HFFc6 (cell line): Measurements from ENCODE around the gene WDPCP. TPM values are rescaled to one million over a fixed set of nuclear protein-coding genes. Genes with fewer than 3 reads are reported as not detected.

Source experiments
- DNase-seq: peaks from one replicate; pipeline ENCODE4 v3.0.0-alpha.2; 2018
- H3K27ac Mint-ChIP-seq: 2 replicates; pipeline ENCODE4 v1.8.0; 2020; ENCODE audit warnings: mild to moderate bottlenecking, mixed read lengths
- H3K27me3 Mint-ChIP-seq: 2 replicates; pipeline ENCODE4 v1.8.0; 2021; ENCODE audit warnings: mild to moderate bottlenecking, moderate library complexity, mixed read lengths; ENCODE audit not compliant: insufficient read depth
- H3K36me3 Mint-ChIP-seq: 2 replicates; pipeline ENCODE4 v1.8.0; 2021; ENCODE audit warnings: low read depth, mixed read lengths
- H3K4me1 Mint-ChIP-seq: 2 replicates; pipeline ENCODE4 v1.8.0; 2020; ENCODE audit warnings: low read depth, mixed read lengths
- H3K4me3 Mint-ChIP-seq: 2 replicates; pipeline ENCODE4 v1.8.0; 2020; ENCODE audit warnings: mild to moderate bottlenecking, moderate library complexity, mixed read lengths
- H3K9me3 Mint-ChIP-seq: 2 replicates; pipeline ENCODE4 v1.8.0; 2020; ENCODE audit warnings: mild to moderate bottlenecking, mixed read lengths
- CTCF ChIP-seq: fragments of 200-600 bp; sonication (generic); IDR thresholded peaks from 2 replicates; pipeline ENCODE4 v1.5.0; 2021; ENCODE audit warnings: antibody characterized with exemption, mild to moderate bottlenecking
- total RNA-seq, 6 experiments: library from RNA; stranded (reverse); fragmentation: NEBNext Ultra II Directional; extraction: Animal tissue kit (Norgen Biotek cat#: 25700); gene quantifications; 2 replicates in 1 of 6; 3 replicates in 5 of 6; pipeline ENCODE4 v1.2.3, GENCODE V29; 2021

WDPCP gene
- total RNA-seq, 6 experiments from 2014 or later = 3.0 to 5.9 (median 4.6) TPM

GRCh38 chr2:63544017-63544627, 44.2 kb downstream of the WDPCP start:
- H3K36me3 Mint-ChIP-seq = no peaks in the 10 kb centered on the region
- peak; percentile 81 for TF ChIP-seq CTCF
- no peak for DNase-seq

GRCh38 chr2:63539416-63540162, 48.7 kb downstream of the WDPCP start:
- TF ChIP-seq CTCF = no peak
- Mint-ChIP-seq H3K27me3 (no peaks in the 10 kb centered on the region; the same call in 1 of the 2 replicates), H3K4me3 (no peak overlapping the region), H3K4me1 (peaks cover 17% of the 10 kb centered on the region), H3K27ac (no peak overlapping the region), H3K9me3 (peaks cover 5% of the 10 kb centered on the region), H3K36me3 (peaks cover 5% of the 10 kb centered on the region; the same call in 1 of the 2 replicates)
- no peak for DNase-seq

More at GRCh38 chr2:63544017-63544627, 44.2 kb downstream of the WDPCP start:
- H3K9me3 Mint-ChIP-seq = no peaks in the 10 kb centered on the region
- no peaks in the 10 kb centered on the region for H3K27me3 Mint-ChIP-seq
- no peak overlapping the region for H3K4me3 Mint-ChIP-seq
- H3K27ac Mint-ChIP-seq = no peak overlapping the region
- H3K4me1 Mint-ChIP-seq = peaks cover 4% of the 10 kb centered on the region; the same call in 1 of the 2 replicates

GRCh38 chr2:63538390-63538789, 49.9 kb downstream of the WDPCP start:
- no peak for DNase-seq
- Mint-ChIP-seq H3K9me3 (peaks cover 9% of the 10 kb centered on the region), H3K36me3 (peaks cover 5% of the 10 kb centered on the region; the same call in 1 of the 2 replicates), H3K4me1 (peaks cover 17% of the 10 kb centered on the region), H3K27ac (no peak overlapping the region), H3K27me3 (no peaks in the 10 kb centered on the region; the same call in none of the 2 replicates), H3K4me3 (no peak overlapping the region)
- no peak for TF ChIP-seq CTCF

- Mint-ChIP-seq H3K4me3 (no peak overlapping the region; the same call in 1 of the 2 replicates), H3K4me1 (peaks cover 17% of the 10 kb centered on the region)
These were observed 51.0 kb downstream of the WDPCP start for GRCh38 chr2:63537306-63537705.

More at GRCh38 chr2:63537306-63537705, 51.0 kb downstream of the WDPCP start:
- peak overlapping the region; percentile 67 for H3K27ac Mint-ChIP-seq
- no peak for TF ChIP-seq CTCF
- no peaks in the 10 kb centered on the region; the same call in none of the 2 replicates for H3K27me3 Mint-ChIP-seq
- peaks cover 9% of the 10 kb centered on the region for H3K9me3 Mint-ChIP-seq
- peaks cover 5% of the 10 kb centered on the region; the same call in 1 of the 2 replicates for H3K36me3 Mint-ChIP-seq
- DNase-seq = peak; percentile 57
